H1 (cell line): Measurements from ENCODE around the gene RNF145.

Source experiments
- CTCF ChIP-seq, 3 experiments: IDR thresholded peaks; 1 replicate in 2 of 3; 2 replicates in 1 of 3; pipeline versions ENCODE4 v1.5.1 to v1.6.1; 2011; ENCODE audit warnings: low read length in 3 of 3, mild to moderate bottlenecking in 3 of 3, inconsistent platforms in 2 of 3, low read depth in 1 of 3, moderate library complexity in 1 of 3; ENCODE audit not compliant: insufficient read depth in 1 of 3; ENCODE audit errors: control extremely low read depth in 1 of 3
- POLR2A ChIP-seq, 2 experiments: IDR thresholded peaks; 1 replicate in 1 of 2; 2 replicates in 1 of 2; pipeline ENCODE4 v1.6.1; 2011; ENCODE audit warnings: low read depth in 2 of 2, low read length in 2 of 2, mild to moderate bottlenecking in 2 of 2; ENCODE audit errors: control extremely low read depth in 1 of 2
- ZNF274 ChIP-seq: IDR thresholded peaks from 2 replicates; pipeline ENCODE4 v1.7.0; 2012; ENCODE audit warnings: low read length, borderline replicate concordance; ENCODE audit errors: extremely low read depth

DNA sequence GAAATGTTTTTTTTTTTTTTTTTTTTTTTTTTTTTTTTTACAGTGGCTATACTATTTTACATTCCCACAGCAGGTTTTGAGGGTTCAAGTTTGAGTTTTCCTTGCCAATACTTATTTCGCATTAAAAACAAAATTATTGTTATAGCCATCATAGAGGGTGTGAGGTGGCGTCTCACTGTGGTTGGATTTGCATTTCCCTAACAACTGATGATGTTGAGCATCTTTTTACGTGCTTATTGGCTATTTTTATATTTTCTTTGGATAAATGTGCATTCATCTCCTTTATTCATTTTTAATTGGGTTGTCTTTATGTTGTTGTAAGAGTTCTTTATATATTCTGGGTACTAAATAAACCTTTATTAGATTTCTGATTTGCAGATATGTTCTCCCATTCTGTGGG is 34.8 kb upstream of the RNF145 start:
- TF ChIP-seq ZNF274 (no peak), CTCF (IDR thresholded peaks at IDR 0.05; ENCODE audit: control extremely low read depth in 1 of 3, insufficient read depth in 1 of 3, low read depth in 1 of 3, low read length in 3 of 3) (no peak), POLR2A (IDR thresholded peaks at IDR 0.05; ENCODE audit: control extremely low read depth in 1 of 2, low read depth in 2 of 2, low read length in 2 of 2) (no peak)
